ENCODE results near the gene ATRNL1.

Gene ATRNL1

GRCh38 chr10:115921795-115922194 lies 828.6 kb downstream of the ATRNL1 start:
- no peak for DNase-seq

DNA sequence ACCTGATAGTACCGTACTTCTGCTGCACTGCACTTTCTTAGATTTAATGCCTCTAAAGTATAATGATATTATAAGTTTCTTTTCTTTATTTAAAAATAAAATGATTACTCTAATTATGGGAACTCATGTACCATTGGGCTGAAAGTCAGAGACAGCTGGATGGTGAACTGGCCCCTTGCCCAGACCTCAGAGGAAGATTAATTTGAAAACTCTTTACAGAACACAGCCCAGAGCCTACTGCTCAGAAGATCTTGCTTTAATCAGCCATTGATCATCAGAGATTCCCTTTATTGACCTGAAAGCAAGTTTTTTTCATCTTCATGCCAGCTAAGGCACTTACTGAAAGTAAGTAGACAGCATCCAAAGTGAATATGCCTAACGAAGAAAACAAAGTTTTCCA lies 838.1 kb downstream of the ATRNL1 start:
- no peak for DNase-seq

DNA sequence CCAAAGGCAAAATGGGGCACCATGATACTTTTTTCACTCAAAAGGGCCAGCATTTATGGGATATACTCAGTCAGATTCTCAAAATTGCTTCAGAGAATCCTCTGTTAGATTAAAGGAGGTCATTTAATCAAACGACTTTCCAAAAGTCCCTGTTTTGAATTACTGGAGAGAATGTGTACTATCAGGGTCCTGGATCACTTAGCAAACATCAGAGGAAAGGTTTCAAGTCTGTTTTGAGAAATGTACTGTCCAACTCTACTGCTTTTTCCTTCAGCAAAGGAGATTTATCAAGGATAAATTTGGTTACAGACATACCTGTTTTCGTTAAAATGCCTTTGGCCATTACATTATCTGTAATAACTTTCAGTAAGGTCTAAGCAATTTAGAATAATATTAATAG lies 838.9 kb downstream of the ATRNL1 start:
- DNase-seq: no peak

- no peak for DNase-seq
Measured at GRCh38 chr10:115933098-115933497, 839.9 kb downstream of the ATRNL1 start.

DNA sequence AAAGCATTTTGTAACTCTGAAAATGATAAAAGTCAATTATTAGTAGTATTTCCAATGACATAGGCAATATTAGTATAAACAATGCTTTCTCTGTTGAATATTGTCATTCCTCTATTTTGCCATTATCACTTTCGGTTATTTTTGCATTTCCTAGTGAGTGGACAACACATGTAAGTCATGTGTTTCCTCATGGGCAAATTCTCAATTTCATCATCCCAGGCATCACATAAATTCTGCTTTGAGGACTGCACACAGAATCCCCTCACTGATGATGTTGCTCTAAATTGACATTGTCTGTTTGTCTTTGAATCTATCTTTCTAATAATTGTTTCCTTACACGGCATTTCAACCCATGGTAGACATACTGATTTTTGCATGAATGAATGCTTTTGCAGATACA lies 842.6 kb downstream of the ATRNL1 start:
- no peak for DNase-seq

DNA sequence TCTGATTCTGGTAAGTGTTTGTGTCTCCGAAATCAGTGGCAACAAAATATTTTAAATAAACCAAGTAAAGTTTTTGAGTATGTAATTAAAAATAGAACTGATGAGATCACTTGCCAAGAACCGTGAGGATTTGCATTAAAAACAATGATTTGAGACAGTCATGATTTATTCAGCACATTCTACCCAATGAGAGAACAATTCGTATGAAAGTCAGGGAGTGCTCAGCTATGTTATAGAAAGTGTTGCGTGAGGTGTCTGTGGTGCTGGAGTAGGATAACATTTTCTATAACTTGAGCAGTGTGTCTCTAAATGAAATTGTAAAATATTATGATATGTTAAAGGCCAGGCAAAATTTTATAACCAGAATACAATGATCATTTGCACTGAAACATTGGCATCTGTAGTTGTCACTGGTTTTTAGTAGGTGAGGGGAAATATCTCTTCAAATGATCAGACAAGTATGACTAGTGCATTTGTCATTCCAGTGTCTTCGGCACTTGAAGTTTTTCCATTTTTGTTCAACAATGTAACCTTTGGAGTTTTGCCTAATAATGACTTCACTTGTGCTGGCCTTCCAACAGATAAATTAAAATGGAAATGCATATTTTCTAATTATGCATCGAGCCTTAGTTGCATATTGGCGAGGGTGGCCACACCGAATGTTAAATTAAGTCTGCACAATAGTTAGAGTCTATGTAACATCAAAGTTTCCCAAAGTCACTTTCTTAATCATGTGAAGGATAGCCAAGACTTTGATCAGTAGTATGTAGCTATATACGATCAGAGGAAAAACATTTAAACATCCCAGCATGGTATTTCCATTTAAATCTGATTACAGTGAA lies 844.0 kb downstream of the ATRNL1 start:
- no peak for DNase-seq

DNA sequence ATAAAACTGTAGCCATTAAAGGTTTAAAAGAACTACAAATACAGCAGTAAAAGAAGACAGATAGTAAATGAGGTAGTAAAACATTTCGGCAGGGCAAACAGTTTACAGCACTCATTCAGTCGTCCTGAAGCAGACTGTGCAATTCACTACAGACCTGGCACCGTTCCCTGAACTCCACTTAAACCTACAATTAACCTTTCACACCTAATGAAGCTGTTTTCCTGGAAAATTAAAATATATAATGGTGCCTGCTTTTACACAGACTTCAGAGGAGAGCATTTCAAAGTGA lies 844.5 kb downstream of the ATRNL1 start:
- no peak for DNase-seq

DNA sequence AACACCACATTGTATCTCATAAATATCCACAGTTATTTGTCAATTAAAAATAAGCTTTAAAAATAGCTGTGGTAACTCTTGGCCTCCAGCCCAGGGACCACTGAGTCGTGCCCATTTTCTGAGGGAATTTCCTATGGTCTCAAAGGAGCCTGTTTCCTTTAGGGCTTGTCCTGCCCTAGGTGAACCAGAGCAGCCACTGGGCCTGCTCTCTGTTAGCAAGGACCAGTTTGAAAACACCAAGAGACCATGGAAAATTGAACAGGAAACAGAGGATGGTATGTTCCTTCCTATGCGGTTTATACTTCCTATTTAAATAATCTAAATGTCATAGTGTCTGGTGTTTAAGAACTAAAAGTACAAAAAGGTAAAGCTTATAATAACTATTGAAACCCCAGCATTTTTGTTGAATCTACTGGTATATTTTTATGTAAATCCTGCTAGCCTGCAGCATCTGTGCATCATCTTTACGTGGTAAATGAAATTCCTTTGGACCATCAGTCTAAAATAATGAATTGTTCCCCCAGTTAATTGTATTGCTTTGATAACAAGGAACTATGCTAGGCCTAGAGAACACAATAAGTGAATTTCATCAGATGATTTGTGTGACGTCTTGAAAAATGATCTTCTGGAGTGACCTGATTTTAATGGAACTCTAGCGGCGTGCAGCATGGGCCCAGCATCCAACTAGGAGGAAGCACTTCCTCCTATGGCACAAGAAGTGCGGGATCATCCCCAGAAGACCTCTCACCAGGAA lies 846.1 kb downstream of the ATRNL1 start:
- no peak for DNase-seq

GRCh38 chr10:115941361-115941771 lies 848.2 kb downstream of the ATRNL1 start:
- DNase-seq: no peak

- DNase-seq: no peak
Measured at GRCh38 chr10:115942101-115942500, 848.9 kb downstream of the ATRNL1 start.

DNA sequence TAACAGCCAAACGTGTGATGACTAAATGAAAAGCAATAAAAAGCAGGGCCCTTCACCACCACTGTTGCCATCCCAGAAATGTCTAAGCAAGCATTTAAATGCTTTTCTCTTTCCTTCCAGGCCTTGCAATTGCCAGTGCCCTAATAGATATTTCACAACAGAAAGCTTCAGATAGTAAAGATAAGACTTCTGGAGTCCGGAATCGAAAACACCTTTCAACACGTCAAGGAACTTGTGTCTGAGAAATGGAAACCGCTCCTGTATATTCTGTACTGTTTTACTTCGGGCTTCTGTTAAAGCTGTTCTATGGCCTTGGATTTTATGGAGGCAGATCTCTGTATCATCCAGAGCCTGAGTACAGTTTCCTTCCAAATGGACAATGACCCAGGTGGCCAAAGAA lies 851.4 kb downstream of the ATRNL1 start:
- no peak for DNase-seq

- DNase-seq: no peak
Measured at GRCh38 chr10:115945701-115946445, 852.7 kb downstream of the ATRNL1 start.

- DNase-seq: no peak
Measured at GRCh38 chr10:115947104-115947503, 853.9 kb downstream of the ATRNL1 start.

DNA sequence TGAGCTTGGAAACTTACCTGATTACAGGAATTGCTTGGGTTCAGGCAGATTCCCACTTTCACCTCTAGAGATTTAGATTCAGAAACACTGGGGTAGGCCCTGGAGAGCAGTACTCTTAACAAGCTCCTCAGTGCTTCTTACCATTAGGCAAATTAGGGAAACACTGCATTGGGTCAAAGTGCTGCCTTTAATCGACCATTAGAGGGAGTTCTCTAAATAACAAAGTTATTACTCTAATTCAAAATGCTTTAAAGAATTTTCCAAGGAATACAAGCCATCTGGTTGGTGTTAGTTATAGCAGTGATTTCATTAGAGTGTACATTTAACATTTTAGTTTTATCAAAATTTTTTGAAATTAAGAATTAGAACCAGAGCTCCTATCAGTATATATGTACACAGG lies 855.3 kb downstream of the ATRNL1 start:
- no peak for DNase-seq

- no peak for DNase-seq
Measured at GRCh38 chr10:115949282-115949844, 856.2 kb downstream of the ATRNL1 start.

GRCh38 chr10:115950320-115950719 lies 857.2 kb downstream of the ATRNL1 start:
- no peak for DNase-seq

DNA sequence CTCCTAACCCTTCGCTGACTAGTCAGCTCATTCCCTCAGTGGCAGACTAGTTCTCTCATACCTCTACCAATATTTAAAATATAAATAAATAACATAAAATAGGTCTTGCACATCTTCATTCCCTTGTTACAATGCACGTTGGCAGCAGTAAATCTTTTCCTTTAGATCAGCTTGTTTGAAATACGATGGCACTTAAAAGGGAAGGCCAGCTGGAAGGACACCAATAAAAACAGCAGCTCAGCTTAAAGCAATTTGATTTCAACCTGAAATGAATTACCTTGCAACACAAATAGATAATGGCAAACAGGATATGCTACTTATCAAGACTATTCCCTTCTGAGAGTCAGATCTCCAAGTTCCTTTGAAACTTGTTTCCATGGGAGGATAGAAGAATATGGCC lies 858.1 kb downstream of the ATRNL1 start:
- DNase-seq: no peak

GRCh38 chr10:115953281-115953680 lies 860.1 kb downstream of the ATRNL1 start:
- no peak for DNase-seq

DNA sequence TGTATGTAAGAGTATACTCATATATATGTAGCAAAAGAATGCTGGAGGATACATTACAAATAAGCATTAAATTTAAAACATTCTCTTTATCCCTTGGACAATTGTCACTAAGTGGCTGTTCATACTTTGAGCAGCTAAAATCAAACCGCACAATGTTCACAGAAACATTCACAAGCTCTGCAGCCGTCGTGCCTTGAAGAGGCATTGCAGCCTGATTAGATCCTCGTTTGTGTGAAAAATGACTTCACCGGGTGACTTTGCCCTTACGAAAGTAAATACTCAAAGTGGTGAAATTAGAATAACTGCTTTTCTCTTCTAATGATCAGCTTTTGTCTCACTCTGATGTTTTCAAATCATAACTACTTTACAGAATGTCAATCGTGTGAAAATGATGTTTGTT lies 860.8 kb downstream of the ATRNL1 start:
- no peak for DNase-seq

GRCh38 chr10:115956225-115957011 lies 863.3 kb downstream of the ATRNL1 start:
- no peak for DNase-seq

- no peak for DNase-seq
Measured at GRCh38 chr10:115957012-115957399, 863.8 kb downstream of the ATRNL1 start.

GRCh38 chr10:115957786-115958442 lies 864.7 kb downstream of the ATRNL1 start:
- no peak for DNase-seq
